Sigmoid colon (tissue), 7 donors: Measurements from ENCODE around the gene ELMOD3. TPM values are rescaled to one million over a fixed set of nuclear protein-coding genes. Genes with fewer than 3 reads are reported as not detected.
A peak's percentile ranks its signal among the peaks of the same experiment; 100 is the strongest.

ENCODE experiments used
- DNase-seq: peaks from one replicate; pipeline ENCODE4 v3.0.0-alpha.2; 2019
- H3K27ac ChIP-seq, 4 donors: fragments of 200-600 bp; sonication (generic); one replicate each; pipeline ENCODE4 v1.5.1; 2016 to 2019; ENCODE audit warnings: mild to moderate bottlenecking in 1 of 4
- H3K27me3 ChIP-seq, 3 donors: fragments of 200-600 bp; sonication (generic); one replicate each; pipeline ENCODE4 v1.5.1; 2019; ENCODE audit warnings: mild to moderate bottlenecking in 1 of 3
- H3K36me3 ChIP-seq, 4 donors: fragments of 200-600 bp; sonication (generic); one replicate each; pipeline ENCODE4 v1.5.1; 2016 to 2019
- H3K4me1 ChIP-seq, 4 donors: fragments of 200-600 bp; sonication (generic); one replicate each; pipeline ENCODE4 v1.5.1; 2017 to 2019
- H3K4me3 ChIP-seq, 4 donors: fragments of 200-600 bp; sonication (generic); one replicate each; pipeline ENCODE4 v1.5.1; 2017 to 2019; ENCODE audit warnings: mild to moderate bottlenecking in 2 of 4, moderate library complexity in 1 of 4
- H3K9me3 ChIP-seq, 4 donors: fragments of 200-600 bp in 3 of 4; sonication (generic) in 3 of 4; one replicate each; pipeline versions ENCODE4 v1.5.1 to v1.6.1; 2013 to 2019
- CTCF ChIP-seq, 4 experiments: fragments of 450-650 bp in 3 of 4; fragments of 200-600 bp in 1 of 4; IDR thresholded peaks; one replicate each; pipeline ENCODE4 v1.5.1; 2016 to 2019; ENCODE audit warnings: antibody characterized with exemption in 4 of 4, mild to moderate bottlenecking in 3 of 4, moderate library complexity in 2 of 4
- EP300 ChIP-seq, 4 donors: sonication (generic); formaldehyde crosslinking; IDR thresholded peaks; one replicate each; pipeline ENCODE4 v1.6.1; 2017; ENCODE audit warnings: antibody characterized with exemption in 4 of 4
- POLR2A ChIP-seq, 2 donors: fragments of 450-650 bp; IDR thresholded peaks; one replicate each; pipeline ENCODE4 v1.6.1; 2016; ENCODE audit warnings: antibody characterized with exemption in 2 of 2, mild to moderate bottlenecking in 2 of 2, moderate library complexity in 2 of 2
- POLR2AphosphoS5 ChIP-seq, 4 donors: sonication (generic); formaldehyde crosslinking; IDR thresholded peaks; one replicate each; pipeline ENCODE4 v1.6.1; 2017; ENCODE audit warnings: antibody characterized with exemption in 4 of 4
- WGBS, 2 donors: extraction: QIAGEN DNeasy Blood & Tissue Kit; methylation state at CpG; one replicate each; pipeline ENCODE4 v1.1.7; 2013; 5-methylcytosine and 5-hydroxymethylcytosine counted together
- intact Hi-C: fragments of 100-400 bp; cut with DNase I; formaldehyde crosslinking; loops from one replicate; pipeline ENCODE4 v1.15.1; 2023
- polyA plus RNA-seq, 3 donors: library from polyadenylated mRNA; stranded (reverse); fragments of 200-250 nt; gene quantifications; one replicate each; pipeline ENCODE4 v1.2.3, GENCODE V29; 2013
- total RNA-seq, 4 donors: library from RNA; depleted of rRNA; stranded (reverse); fragments of >200 nt; gene quantifications; one replicate each; pipeline ENCODE4 v1.1.0, GENCODE V29; 2016
- donor health status: healthy with polysubstance abuse.
- donor health status: Bipolar disorder and iron deficiency.
- donor health status: healthy.

Gene ELMOD3
- total and polyA plus RNA-seq, 7 donors: 11.6 to 26.3 (median 19.7) TPM

GRCh38 chr2:85434696-85435095, 80.1 kb downstream of the ELMOD3 start:
- WGBS, 2 donors: 58 to 72% methylated on average over 8 of the region's 8 CpGs
- no peak for TF ChIP-seq EP300 (IDR thresholded peaks at IDR 0.05)
- TF ChIP-seq CTCF (IDR thresholded peaks at IDR 0.05): no peak
- TF ChIP-seq POLR2AphosphoS5 (IDR thresholded peaks at IDR 0.05): no peak
- no peak for TF ChIP-seq POLR2A (IDR thresholded peaks at IDR 0.05)
- Histone ChIP-seq H3K4me3 (no peak overlapping the region), H3K9me3 (no peaks in the 10 kb centered on the region), H3K36me3 (no peaks in the 10 kb centered on the region), H3K27ac (peak overlapping the region; percentile 80 to 97 (median 93)), H3K4me1 (peaks cover 0 to 64% (median 57%) of the 10 kb centered on the region in 4 donors), H3K27me3 (no peaks in the 10 kb centered on the region)
- intact Hi-C loops: no loop called here
- no peak for DNase-seq

- Histone ChIP-seq H3K4me3 (no peak overlapping the region), H3K27ac (peak overlapping the region; percentile 80 to 97 (median 93)), H3K9me3 (no peaks in the 10 kb centered on the region), H3K36me3 (no peaks in the 10 kb centered on the region), H3K4me1 (peaks cover 0 to 64% (median 57%) of the 10 kb centered on the region in 4 donors), H3K27me3 (no peaks in the 10 kb centered on the region)
- WGBS, 2 donors: 89 to 95% methylated on average over 21 of the region's 21 CpGs
- DNase-seq: no peak
- no peak for TF ChIP-seq EP300 (IDR thresholded peaks at IDR 0.05)
- TF ChIP-seq POLR2A (IDR thresholded peaks at IDR 0.05): no peak
- TF ChIP-seq POLR2AphosphoS5 (IDR thresholded peaks at IDR 0.05): no peak
- no peak for TF ChIP-seq CTCF (IDR thresholded peaks at IDR 0.05)
- intact Hi-C loops: no loop called here
Observed at GRCh38 chr2:85435220-85435958, 80.8 kb downstream of the ELMOD3 start.

GRCh38 chr2:85435981-85436835, 81.6 kb downstream of the ELMOD3 start:
- intact Hi-C loops: no loop called here
- Histone ChIP-seq H3K27me3 (no peaks in the 10 kb centered on the region), H3K4me3 (no peak overlapping the region), H3K9me3 (no peaks in the 10 kb centered on the region), H3K36me3 (no peaks in the 10 kb centered on the region), H3K27ac (peak overlapping the region; percentile 93 to 97 (median 95)), H3K4me1 (peaks cover 0 to 64% (median 57%) of the 10 kb centered on the region in 4 donors)
- no peak for TF ChIP-seq EP300 (IDR thresholded peaks at IDR 0.05)
- TF ChIP-seq CTCF (IDR thresholded peaks at IDR 0.05): no peak
- TF ChIP-seq POLR2AphosphoS5 (IDR thresholded peaks at IDR 0.05): no peak
- TF ChIP-seq POLR2A (IDR thresholded peaks at IDR 0.05): no peak
- 91 to 93% methylated on average over 16 of the region's 16 CpGs for WGBS, 2 donors
- no peak for DNase-seq

GRCh38 chr2:85436836-85437487, 82.4 kb downstream of the ELMOD3 start:
- WGBS, 2 donors: 67 to 77% methylated on average over 10 of the region's 10 CpGs
- TF ChIP-seq POLR2A (IDR thresholded peaks at IDR 0.05): no peak
- TF ChIP-seq CTCF (IDR thresholded peaks at IDR 0.05): no peak
- no peak for TF ChIP-seq POLR2AphosphoS5 (IDR thresholded peaks at IDR 0.05)
- TF ChIP-seq EP300 (IDR thresholded peaks at IDR 0.05): no peak
- no peak for DNase-seq
- Histone ChIP-seq H3K27ac (peak overlapping the region; percentile 93 to 97 (median 95)), H3K4me3 (peak overlapping the region in 3 of 4 donors; percentile 45 to 51 (median 51)), H3K4me1 (peaks cover 0 to 64% (median 57%) of the 10 kb centered on the region in 4 donors), H3K9me3 (no peaks in the 10 kb centered on the region), H3K27me3 (no peaks in the 10 kb centered on the region), H3K36me3 (no peaks in the 10 kb centered on the region)
- intact Hi-C loops: loop anchor here (1.0 kb wide), 1 partner anchor 100 kb away; no protein-coding TSS in a partner anchor
